NCI-H69 (cell line): ENCODE measurements around the gene PAFAH1B1.
"Not testable (repeated sequence)": the region's sequence is repeated elsewhere in the genome, so short reads cannot be mapped to it uniquely, and the experiment has no call there.

Source experiments
- DNase-seq: peaks from one replicate; lab custom pipeline; 2025; lab: John Stamatoyannopoulos, UW

The PAFAH1B1 gene

DNA sequence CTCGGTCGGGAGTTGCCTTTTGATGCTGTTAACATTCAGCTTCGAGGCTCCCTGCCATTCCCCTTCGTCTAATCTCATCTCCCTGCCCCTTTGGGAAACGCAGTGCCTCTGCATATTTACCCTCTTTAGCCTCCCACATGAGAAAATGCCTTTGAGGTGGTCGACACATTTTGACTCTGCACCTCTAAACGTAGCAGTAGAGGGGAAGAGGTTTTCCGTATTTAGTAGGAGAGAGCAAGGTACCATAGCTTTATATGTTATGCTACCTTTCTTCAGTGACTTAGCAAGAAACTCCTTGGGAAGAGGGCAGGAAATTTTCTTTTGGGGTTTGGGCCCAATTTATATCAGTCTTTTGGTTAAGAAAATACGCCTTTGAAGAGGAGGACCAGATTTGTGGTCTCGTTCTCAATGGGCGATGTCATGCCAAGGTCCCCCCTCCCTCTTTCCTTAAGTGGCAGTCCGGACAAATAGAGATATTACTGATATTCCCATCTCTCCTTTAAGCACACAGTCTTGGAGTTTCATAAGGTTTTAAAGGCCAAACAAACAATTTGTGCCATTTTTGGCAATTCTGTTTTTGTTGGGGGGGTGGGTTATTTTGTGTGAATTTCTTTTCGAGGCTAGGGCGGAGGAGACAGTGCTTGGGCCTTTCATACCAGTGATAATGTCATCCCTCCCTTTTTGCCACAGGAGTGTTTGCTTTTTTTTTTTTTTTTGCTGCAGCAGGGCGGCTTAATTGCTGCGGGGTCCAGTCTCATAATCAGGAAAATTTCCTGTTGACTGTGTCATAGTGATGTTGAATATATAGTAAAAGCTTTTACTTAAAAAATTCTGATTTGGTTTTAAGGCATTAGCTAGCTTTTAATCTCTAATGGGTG lies 1.5 kb downstream of the PAFAH1B1 start:
- peak; percentile 26 for DNase-seq

DNA sequence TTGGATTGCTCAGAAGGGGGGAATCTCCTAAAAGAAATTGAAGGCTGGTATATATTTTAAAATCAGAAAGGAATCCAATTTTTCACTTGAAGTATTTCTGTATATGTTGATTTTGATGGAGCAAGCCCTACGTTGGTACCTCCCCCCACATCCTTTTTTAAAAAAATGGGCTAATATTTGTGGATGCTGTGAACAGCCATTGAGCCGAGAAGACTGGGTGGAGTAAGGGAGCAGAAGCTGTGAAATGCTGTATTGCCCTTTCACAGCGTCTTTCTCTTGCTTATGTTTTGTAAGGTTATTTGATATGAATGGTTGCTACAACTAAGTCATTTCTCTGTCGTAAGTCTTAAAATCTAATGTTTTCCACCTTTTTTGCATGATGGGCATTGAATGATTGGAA lies 2.3 kb downstream of the PAFAH1B1 start:
- DNase-seq, result peak; percentile 11

DNA sequence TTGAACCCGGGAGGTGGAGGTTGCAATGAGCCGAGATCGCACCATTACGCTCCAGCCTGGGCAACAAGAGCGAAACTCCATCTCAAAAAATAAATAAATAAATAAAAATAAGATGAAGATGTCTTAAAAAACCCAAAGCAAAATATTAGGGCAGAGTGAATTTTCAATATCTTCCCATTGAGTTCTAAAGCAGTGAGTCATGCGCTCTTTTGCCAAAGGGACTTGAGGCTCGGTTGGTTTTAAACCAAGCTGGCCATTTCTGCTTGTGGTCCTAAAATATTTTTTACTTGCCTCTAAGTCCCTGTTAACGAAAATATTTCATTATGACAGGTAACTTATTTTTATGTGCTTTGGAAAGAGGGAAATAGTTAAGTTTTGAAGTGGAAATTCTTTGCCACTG lies 4.7 kb downstream of the PAFAH1B1 start:
- no peak for DNase-seq

DNA sequence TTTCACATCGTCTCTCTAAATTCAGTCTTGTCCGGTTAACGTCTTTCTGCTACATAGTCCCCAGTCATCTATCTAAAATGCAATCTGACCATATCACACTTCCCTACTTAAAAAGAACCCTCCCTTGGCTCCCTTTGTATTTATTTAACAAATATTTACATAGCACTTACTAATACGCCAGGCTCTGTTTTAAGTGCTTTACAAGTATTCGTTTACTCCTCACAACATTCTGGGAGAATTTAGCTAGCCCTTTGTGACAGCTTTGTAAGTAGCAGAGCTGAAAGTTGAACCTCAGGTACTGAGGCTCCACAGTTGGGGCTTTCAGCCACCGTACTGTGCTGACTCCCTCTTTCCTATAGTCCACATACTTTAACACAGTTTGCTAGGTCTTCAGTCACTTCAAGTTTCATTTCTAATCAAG lies 9.2 kb downstream of the PAFAH1B1 start:
- DNase-seq, result peak; percentile 66

DNA sequence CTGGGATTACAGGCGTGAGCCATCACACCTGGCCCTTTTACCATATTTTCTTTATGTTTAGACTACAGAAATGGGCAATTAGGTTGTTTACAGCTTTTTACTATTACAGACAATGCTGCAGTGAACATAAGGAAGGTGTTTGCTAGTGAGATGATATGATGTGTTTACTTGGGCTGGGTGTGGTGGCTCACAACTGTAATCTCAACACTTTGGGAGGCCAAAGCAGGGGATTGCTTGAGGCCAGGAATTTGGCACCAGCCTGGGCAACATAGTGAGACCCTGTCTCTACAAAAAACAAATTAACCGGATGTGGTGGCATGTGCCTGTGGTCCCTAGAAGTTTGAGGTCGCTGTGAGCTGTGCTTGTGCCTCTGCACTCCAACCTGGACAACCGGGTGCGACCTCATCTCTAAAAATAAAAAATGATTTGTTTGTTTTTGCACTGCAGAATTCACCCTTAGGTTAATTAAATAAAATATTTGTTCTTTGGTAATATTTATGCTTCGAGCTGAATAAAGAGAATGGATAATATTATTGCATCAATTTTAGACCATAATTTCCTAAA lies 15.0 kb downstream of the PAFAH1B1 start:
- no peak for DNase-seq

DNA sequence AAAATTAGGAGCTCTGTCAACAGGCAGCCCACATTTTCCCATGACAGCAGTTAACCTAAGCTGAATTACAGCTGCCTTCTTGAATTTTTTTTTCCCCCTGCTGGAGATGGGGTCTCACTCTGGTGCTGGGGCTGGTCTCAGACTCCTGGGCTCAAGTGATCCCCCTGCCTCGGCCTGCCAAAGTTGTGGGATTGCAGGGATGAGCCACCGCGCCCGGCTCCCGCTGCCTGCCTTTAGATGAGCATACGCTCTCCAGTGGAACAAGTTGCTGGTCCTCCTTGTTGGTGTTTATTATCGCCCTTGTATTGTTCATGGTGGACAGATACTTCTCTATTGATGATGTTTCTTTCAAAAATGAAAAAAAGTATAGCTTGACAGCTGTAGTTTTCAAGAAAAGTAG lies 15.6 kb downstream of the PAFAH1B1 start:
- no peak for DNase-seq

DNA sequence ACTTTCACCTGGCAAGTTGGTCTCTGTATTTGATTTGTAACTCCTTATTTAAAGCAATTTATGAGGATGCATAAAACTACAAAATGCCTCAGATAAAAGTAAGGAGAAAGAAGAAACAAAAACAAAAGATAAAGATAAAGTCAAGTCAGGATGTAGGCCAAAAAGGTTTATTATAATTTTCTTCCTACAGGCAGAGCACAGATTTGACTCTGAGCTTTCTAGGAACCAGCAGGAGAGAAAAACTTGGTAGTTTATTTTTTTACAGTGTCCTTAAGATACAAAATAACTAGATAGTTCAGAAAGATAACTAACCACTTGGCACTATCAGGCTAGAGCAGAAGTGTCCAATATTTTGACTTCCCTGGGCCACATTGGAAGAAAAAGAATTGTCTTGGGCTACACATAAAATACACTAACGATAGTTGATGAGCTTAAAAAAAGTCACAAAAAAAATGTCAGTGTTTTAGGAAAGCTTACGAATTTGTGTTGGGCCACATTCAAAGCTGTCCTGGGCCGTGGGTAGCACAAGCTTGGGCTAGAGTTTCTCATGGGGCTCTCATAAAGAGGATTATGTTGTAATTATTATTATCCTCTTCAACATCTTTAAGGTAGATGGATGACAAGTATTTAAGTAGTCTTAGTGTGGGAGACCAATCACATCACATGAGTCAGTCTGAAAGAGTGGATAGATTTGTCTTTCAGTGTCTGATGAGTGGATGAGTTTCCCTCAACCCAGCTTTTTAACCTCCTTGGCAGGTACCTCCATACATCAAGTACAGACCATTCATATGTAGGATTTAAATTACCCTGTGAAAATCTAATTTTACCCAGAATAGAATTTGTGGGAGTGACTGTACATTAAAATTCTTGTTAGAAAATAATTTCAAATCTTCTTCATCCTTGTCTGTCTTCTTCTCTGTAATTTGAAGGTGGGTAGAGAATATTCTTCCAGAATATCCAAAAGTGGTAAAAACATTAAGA lies 17.0 kb downstream of the PAFAH1B1 start:
- no peak for DNase-seq

DNA sequence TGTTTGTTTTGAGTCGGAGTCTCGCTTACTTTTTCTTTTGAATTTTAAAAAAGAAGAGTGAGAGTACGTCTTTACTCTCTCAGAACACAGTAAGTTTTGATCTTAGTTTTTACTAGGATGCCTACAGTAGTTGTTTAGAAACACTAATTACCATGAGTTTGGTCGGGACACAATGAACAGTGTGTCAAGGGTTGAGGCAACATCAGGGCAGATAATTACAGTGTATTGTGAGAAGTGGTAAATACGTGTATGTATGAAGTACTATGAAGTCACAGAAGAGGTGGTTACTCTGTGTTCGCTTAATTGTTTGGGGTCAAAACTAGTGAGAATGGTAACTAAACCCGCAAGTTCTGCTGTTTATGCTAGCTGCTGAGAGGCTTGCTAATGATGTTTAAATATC lies 18.2 kb downstream of the PAFAH1B1 start:
- peak; percentile 72 for DNase-seq

DNA sequence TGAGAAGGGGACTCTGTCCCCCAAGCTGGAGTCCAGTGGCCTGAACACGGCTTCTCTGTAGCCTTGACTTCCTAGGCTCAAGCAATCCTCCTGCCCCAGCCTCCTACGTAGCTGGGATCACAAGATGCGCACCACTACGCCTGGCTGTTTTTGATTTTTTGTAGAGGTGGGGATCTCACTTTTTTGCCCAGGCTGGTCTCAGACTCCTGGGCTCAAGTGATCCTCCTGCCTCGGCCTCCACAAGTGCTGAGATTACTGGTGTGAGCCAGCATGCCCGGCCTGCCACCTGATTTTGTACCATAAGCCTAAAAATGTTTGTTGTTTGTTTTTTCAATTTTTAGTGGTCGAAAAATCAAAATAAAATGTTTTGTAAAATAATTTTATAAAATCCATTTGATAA lies 19.2 kb downstream of the PAFAH1B1 start:
- DNase-seq, result no peak

DNA sequence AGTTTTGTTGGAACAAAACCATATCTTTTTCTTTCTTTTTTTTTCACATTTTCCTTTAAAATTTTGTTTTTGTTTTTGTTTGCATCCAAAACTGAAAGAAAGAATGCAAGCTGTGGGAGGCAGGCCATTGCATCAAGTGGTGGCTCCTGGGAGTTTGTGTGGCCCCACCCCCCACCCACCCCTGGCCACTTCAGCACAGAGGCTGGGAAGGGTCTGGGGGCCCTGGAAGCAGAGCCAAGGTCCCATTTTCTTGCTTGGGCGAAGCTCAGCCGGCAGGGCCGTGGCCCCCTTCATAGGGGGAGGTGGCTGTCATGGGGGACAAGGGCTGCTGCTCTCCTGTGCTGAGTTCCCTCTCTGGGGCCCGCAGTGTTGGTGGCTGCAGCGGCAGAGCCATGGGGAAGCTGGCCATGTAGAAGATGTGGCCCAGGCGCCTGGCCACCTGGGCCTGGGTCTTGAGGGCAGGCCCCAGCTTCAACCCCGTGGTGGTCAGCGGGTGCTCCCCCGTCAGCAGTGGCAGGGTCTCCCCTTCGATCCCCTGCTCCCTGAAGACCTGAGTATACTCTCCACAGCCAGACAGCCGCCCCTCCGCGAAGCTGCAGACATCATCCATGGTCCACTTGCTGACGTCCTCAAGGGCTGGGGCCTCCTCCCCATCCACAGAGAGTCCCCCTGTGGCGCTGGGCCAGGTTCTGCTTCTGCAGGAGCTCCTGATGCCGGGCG lies 19.8 kb downstream of the PAFAH1B1 start:
- DNase-seq, result no peak

DNA sequence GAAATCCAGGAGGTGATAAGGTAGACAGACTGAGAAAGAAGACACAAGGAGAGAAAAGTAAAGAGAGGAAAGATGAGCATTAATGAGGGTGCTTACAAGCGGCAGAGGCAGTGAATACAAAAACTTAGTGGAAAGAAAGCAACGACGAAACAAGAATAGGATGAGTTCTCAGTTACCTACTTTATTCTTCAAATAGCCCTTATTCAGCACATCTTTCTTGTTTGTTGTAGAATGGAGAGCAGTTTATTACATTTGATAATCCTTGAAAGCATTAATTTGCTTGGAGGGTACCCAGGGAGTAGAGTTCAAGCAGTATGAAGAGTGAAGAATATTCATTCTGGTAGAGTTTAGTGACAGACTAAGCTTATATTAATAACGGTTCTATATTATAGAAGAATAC lies 22.4 kb downstream of the PAFAH1B1 start:
- no peak for DNase-seq

DNA sequence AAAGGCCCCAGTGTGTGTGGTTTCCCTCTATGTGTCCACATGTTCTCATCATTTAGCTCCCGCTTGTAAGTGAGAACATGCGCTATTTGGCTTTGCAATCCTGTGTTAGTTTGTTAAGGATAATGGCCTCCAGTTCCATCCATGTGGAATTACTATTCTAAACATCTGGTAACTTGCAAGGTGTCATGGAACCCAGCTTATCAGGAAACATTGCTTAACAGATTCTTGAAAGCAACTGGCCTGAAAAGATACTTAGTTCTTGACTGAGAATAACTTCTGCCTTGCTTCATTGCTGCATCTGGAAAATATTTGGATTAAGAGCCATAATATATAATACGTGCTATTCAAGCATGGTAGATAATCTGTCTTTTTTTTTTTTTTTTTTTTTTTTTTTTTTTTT lies 27.8 kb downstream of the PAFAH1B1 start:
- no peak for DNase-seq

DNA sequence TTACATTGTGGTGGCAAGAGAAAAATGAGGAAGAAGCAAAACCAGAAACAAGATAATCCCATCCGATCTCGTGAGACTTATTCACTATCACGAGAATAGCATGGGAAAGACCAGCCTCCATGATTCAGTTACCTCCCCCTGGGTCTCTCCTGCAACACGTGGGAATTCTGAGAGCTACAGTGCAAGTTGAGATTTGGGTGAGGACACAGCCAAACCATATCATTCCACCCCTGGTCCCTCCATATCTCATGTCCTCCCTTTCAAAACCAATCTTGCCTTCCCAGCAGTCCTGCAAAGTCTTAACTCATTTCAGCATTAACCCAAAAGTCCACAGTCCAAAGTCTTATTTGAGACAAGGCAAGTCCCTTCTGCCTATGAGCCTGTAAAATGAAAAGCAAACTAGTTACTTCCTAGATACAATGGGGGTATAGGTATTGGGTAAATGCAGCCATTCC lies 28.5 kb downstream of the PAFAH1B1 start:
- not testable (repeated sequence) for DNase-seq

DNA sequence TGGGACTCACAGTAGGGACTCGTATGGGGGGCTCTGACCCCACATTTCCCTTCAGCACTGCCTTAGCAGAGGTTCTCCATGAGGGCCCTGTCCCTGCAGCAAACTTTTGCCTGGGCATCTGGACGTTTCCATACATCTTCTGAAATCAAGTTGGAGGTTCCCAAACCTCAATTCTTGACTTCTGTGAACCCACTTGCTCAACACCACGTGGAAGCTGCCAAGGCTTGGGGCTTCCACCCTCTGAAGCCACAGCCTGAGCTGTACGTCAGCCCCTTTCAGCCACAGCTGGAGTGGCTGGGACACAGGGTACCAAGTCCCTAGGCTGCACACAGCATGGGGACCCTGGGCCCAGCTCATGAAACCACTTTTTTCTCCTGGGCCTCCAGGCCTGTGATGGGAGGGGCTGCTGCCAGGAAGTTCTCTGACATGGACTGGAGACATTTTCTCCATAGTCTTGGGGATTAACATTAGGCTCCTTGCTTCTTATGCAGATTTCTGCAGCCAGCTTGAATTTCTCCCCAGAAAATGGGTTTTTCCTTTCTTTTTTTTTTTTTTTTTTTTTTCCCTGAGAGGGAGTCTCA lies 29.4 kb downstream of the PAFAH1B1 start:
- DNase-seq, result not testable (repeated sequence)

DNA sequence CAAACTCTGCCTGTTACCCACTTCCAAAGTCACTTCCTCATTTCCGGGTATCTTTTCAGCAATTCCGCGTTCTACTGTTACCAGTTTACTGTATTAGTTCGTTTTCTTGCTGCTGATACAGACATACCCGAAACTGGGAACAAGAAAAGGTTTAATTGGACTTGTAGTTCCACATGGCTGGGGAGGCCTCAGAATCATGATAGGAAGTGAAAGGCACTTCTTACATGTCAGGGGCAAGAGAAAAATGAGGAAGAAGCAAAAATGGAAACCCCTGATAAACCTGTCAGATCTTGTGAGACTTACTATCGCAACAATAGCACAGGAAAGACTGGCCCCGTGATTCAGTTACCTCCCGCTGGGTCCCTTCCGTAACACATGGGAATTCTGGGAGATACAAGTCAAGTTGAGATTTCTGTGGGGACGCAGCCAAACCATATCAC lies 30.9 kb downstream of the PAFAH1B1 start:
- DNase-seq, result no peak

DNA sequence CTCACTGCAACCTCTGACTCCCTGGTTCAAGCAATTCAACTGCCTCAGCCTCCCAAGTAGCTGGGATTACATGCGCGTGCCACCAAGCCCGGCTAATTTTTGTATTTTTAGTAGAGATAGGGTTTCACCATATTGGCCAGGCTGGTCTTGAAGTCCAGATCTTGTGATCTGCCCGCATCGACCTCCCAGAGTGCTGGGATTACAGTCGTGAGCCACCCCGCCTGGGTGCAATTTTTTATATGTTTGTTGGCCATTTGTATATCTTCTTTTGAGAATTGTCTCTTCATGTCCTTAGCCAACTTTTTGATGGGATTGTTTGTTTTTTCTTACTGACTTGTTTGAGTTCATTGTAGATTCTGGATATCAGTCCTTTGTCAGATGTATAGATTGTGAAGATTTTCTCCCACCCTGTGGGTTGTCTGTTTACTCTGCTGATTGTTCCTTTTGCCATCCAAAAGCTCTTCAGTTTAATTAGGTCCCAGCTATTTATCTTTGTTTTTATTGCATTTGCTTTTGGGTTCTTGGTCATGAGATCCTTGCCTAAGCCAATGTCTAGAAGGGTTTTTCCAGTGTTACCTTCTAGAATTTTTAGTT lies 33.3 kb downstream of the PAFAH1B1 start:
- not testable (repeated sequence) for DNase-seq

DNA sequence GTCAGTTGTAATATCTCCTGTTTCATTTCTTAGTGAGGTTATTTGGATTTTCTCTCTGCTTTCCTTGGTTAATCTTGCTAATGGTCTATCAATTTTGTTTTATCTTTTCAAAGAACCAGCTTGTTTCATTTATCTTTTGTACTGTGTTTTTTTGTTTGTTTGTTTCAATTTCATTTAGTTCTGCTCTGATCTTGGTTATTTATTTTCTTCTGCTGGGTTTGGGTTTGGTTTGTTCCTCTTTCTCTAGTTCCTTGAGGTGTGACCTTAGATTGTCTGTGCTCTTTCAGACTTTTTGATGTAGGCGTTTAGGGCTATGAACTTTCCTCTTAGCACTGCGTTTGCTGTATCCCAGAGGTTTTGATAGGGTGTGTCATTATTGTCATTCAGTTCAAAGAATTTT lies 35.5 kb downstream of the PAFAH1B1 start:
- not testable (repeated sequence) for DNase-seq

DNA sequence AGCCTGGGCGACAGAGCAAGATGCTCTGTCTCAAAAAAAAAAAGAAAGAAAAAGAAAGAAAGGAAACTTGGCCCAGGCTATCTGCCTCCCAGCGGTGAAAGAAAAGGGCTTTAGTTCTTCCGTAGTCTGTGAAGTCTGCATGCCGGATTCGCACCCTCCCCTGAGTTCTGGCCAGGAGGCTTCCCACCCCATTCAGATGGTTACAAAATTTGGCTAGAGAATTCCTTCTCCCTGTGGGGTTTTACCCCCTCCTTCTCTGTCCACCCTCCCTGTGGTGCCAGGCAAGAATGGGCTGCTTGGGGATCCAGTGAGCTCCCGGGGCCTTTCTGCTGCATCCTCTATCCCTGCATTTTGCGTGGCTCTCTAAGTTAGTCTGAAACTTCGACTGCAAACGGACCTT lies 37.8 kb downstream of the PAFAH1B1 start:
- DNase-seq, result no peak

DNA sequence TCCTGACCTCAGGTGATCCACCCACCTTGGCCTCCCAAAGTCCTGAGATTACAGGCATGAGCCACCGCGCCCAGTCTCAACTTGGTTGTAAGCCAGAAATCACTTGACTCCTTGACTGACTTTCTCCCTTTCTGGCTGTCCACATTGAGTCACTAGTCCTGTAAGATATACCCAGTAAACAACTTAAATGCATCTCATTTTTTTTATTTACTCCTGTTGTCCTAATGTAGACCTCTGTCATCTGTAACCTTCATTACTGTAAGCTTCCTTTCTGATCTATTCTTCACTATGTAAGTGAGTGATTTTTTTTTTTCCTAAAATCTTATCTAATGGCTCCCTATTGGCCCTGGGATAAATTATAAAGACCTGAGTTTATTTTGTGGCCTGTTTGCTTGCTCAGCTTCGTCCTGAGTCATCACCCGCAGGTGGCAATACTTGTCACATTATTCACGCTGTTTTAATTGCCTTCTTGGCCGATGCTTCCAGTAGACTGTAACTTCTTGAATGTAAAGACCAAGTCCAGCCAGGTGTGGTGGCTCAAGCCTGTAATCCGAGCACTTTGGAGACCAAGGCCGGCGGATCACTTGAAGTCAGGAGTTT lies 41.0 kb downstream of the PAFAH1B1 start:
- peak; percentile 87 for DNase-seq

DNA sequence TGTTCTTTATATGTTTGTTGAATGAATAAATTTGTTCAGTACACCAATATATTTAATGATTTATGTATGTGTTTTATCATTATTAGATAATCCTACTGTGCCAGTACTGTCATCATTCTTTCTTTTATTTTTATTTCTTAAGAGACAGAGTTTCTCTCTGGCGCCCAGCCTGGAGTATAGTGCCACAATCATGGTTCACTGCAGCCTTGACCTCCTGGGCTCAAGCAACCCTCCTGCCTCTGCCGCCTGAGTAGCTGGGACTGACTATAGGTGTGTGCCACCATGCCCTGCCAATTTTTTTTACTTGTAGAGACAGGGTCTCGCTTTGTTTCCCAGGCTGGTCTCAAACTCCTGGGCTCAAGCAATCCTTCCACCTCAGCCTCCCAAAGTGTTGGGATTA lies 41.8 kb downstream of the PAFAH1B1 start:
- peak; percentile 31 for DNase-seq
